Thyroid gland (tissue), 4 donors: Measurements from ENCODE around the gene MTCL3.

ENCODE experiments used
- POLR2A ChIP-seq, 2 donors: fragments of 450-650 bp; IDR thresholded peaks; one replicate each; pipeline ENCODE4 v1.6.1; 2017; ENCODE audit warnings: antibody characterized with exemption in 2 of 2, mild to moderate bottlenecking in 2 of 2, moderate library complexity in 1 of 2
- TF ChIP-seq, protein P1 (sequence below), 6 experiments: fragments of 200-600 bp in 3 of 6; fragments of 450-650 bp in 3 of 6; sonication (generic) in 3 of 6; IDR thresholded peaks; one replicate each; pipeline ENCODE4 v1.5.1; 2016 to 2019; ENCODE audit warnings: antibody characterized with exemption in 6 of 6, mild to moderate bottlenecking in 2 of 6, inconsistent platforms in 1 of 6, moderate library complexity in 1 of 6

DNA sequence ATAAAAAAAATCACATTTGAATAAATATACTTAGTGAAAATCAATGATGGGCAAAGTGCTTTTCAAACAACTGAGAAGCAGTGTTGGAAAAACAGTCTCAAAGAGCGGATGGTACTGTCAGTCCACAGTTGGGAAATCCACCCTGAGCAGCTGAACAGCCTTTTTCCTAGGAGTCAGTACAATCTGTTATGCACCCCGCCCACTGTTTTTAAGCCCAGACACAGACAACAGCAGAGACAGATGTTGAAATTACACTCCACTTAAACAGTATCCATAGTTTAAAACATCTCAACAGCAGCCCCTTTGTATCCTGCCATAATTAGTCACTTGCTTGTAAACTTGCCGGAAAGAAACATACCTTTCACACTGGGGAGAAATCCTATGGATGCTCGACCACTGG lies 60.3 kb downstream of the MTCL3 start:
- TF ChIP-seq, protein P1, sequence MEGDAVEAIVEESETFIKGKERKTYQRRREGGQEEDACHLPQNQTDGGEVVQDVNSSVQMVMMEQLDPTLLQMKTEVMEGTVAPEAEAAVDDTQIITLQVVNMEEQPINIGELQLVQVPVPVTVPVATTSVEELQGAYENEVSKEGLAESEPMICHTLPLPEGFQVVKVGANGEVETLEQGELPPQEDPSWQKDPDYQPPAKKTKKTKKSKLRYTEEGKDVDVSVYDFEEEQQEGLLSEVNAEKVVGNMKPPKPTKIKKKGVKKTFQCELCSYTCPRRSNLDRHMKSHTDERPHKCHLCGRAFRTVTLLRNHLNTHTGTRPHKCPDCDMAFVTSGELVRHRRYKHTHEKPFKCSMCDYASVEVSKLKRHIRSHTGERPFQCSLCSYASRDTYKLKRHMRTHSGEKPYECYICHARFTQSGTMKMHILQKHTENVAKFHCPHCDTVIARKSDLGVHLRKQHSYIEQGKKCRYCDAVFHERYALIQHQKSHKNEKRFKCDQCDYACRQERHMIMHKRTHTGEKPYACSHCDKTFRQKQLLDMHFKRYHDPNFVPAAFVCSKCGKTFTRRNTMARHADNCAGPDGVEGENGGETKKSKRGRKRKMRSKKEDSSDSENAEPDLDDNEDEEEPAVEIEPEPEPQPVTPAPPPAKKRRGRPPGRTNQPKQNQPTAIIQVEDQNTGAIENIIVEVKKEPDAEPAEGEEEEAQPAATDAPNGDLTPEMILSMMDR (IDR thresholded peaks at IDR 0.05) = no peak
- TF ChIP-seq POLR2A (IDR thresholded peaks at IDR 0.05) = no peak
